ENCODE results near the gene STOM. TPM values are rescaled to one million over a fixed set of nuclear protein-coding genes. Genes with fewer than 3 reads are reported as not detected.

The STOM gene, protein sequence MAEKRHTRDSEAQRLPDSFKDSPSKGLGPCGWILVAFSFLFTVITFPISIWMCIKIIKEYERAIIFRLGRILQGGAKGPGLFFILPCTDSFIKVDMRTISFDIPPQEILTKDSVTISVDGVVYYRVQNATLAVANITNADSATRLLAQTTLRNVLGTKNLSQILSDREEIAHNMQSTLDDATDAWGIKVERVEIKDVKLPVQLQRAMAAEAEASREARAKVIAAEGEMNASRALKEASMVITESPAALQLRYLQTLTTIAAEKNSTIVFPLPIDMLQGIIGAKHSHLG
- total RNA-seq (100 to 1,000 TPM; 303 to 609 (median 321) TPM), polyA plus RNA-seq (100 to 1,000 TPM in 1 of 3 donors, 10 to 100 TPM in 2; 22.8 to 140 (median 44.6) TPM)

DNA sequence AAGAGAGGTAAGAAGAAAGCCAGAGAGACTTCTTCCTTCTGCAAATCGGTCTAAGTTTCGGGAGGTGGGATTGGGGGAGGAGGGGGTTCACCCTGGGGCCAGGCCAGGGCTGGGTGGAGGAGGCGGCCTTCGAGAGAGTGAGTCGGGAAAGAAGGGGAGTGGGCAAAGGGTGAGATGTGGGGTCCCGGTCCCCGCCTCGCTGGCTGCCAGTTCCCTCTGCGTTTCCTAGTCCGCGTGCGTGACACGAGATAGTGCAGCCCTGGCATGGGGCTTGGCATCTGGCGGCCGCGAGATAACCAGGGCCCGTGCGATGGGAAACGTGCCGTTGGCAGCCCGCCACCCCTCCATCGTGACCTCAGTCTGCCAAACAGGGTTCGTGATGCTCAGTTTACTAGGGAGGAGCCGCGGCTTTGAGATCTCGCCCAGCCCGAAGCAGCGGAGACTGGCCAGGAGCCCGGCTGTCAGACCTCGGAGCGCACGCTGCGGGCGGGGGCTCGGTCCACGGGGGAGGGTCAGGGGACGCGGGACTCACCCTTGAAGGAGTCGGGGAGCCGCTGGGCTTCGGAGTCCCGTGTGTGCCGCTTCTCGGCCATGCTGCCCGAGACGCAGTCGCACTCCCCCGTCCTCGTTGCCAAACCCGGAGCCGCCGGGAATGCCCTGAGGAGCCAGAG, at the start of gene STOM:
Gene STOM, minus strand, starts transcription at position 656 of the 671 bp plus-strand sequence. Its CDS starts 63 bp downstream, at position 593.
- Histone ChIP-seq H3K4me3 (peak within 1 kb of the TSS; percentile 59 to 82 (median 78)), H3K4me1 (peaks cover 0 to 77% (median 69%) of the 10 kb centered on the region in 4 donors), H3K27ac (peak within 1 kb of the TSS; percentile 91 to 99 (median 96)), H3K9me3 (no peaks in the 10 kb centered on the region), H3K36me3 (peaks cover 0 to 16% (median 0%) of the 10 kb centered on the region in 4 donors), H3K27me3 (no peaks in the 10 kb centered on the region)
- DNase-seq = peak; percentile 97
- WGBS, 2 donors = 2 to 8% methylated on average over 52 of the region's 52 CpGs
- intact Hi-C loops (cut with DNase I) = loop anchor here (1.0 to 5.0 kb wide), 2 partner anchors 43 to 102 kb away; partner anchors contain the start of gene GSN
- peak in 3 of 4 donors; percentile 26 to 88 (median 45) for TF ChIP-seq EP300 (IDR thresholded peaks at IDR 0.05)
- TF ChIP-seq POLR2AphosphoS5 (IDR thresholded peaks at IDR 0.05) = peak; percentile 99 to 100 (median 100)
- TF ChIP-seq POLR2A (IDR thresholded peaks at IDR 0.05) = peak; percentile 98 to 99
- TF ChIP-seq, protein P1, sequence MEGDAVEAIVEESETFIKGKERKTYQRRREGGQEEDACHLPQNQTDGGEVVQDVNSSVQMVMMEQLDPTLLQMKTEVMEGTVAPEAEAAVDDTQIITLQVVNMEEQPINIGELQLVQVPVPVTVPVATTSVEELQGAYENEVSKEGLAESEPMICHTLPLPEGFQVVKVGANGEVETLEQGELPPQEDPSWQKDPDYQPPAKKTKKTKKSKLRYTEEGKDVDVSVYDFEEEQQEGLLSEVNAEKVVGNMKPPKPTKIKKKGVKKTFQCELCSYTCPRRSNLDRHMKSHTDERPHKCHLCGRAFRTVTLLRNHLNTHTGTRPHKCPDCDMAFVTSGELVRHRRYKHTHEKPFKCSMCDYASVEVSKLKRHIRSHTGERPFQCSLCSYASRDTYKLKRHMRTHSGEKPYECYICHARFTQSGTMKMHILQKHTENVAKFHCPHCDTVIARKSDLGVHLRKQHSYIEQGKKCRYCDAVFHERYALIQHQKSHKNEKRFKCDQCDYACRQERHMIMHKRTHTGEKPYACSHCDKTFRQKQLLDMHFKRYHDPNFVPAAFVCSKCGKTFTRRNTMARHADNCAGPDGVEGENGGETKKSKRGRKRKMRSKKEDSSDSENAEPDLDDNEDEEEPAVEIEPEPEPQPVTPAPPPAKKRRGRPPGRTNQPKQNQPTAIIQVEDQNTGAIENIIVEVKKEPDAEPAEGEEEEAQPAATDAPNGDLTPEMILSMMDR (IDR thresholded peaks at IDR 0.05) = no peak

DNA sequence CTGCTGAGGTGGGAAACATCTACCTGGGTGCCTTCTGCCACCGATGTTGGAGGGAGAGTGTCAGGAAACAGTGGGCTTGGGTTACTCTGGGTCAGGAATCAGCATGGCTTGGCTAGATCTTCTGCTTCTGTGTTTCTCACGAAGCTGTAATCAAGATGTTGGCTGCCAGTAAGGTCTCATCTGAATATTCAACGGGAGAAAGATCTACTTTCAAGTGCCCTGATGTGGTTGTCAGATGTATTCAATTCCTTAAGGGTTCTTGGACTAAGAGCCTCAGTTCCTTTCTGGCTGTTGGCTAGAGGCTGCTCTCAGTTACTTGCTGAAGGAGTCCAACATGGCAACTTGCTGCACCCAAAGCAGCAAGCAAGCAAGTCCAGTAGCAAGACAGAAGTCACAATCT, 41.9 kb upstream of the STOM start:
- no peak overlapping the region for H3K27ac ChIP-seq
- DNase-seq = no peak
- no peaks in the 10 kb centered on the region for H3K4me1 ChIP-seq
- intact Hi-C loops (cut with DNase I) = no loop called here
- 85 to 89% methylated on average over 3 of the region's 3 CpGs for WGBS, 2 donors
- no peaks in the 10 kb centered on the region for H3K9me3 ChIP-seq
- no peak overlapping the region for H3K4me3 ChIP-seq
- H3K27me3 ChIP-seq = no peaks in the 10 kb centered on the region
- no peaks in the 10 kb centered on the region for H3K36me3 ChIP-seq
- TF ChIP-seq POLR2AphosphoS5 (IDR thresholded peaks at IDR 0.05) (no peak), POLR2A (IDR thresholded peaks at IDR 0.05) (no peak), EP300 (IDR thresholded peaks at IDR 0.05) (no peak)
- TF ChIP-seq, protein P1 (IDR thresholded peaks at IDR 0.05) = no peak

DNA sequence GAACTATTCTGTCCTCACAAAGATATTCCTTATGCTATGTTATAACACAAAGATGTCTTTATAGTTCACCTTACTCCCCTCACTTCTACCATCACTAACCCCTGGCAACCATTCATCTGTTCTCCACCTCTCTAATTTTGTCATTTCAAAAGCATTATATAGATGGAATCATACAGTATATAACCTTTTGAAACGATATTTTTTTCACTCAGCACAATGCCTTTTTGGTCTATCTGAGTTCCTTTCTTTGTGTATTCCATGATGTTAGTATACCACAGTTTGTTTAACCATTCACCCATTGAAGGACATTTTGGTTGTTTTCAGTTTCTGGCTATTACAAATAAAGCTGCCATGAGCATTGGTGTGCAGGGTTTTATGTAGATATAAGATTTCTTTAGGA, 35.8 kb upstream of the STOM start:
- Histone ChIP-seq H3K4me3 (no peak overlapping the region), H3K4me1 (no peaks in the 10 kb centered on the region), H3K36me3 (no peaks in the 10 kb centered on the region), H3K9me3 (no peaks in the 10 kb centered on the region), H3K27ac (no peak overlapping the region), H3K27me3 (no peaks in the 10 kb centered on the region)
- TF ChIP-seq POLR2A (IDR thresholded peaks at IDR 0.05) (no peak), POLR2AphosphoS5 (IDR thresholded peaks at IDR 0.05) (no peak), EP300 (IDR thresholded peaks at IDR 0.05) (no peak)
- TF ChIP-seq, protein P1 (IDR thresholded peaks at IDR 0.05) = no peak
- DNase-seq = no peak
- intact Hi-C loops (cut with DNase I) = no loop called here
- 49 to 80% methylated on average over 1 of the region's 1 CpG for WGBS, 2 donors

DNA sequence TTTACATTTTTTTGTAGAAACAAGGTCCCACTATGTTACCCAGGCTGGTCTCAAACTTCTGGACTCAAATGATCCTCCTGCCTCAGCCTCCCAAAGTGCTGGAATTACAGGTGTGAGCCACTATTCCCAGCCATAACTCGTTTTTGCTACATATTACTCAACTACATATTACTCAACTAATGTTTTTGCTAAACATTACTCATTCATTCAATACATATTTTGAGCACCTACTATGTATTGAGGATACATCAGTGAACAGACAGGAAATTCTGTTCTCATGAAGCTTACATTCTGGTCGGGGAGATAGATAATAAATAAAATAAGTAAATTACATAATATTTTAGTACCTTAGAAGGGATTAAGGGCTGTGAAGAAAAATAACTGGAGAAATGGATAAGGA, 34.9 kb upstream of the STOM start:
- H3K4me1 ChIP-seq = no peaks in the 10 kb centered on the region
- no peaks in the 10 kb centered on the region for H3K36me3 ChIP-seq
- no peak overlapping the region for H3K4me3 ChIP-seq
- no peak for TF ChIP-seq POLR2A (IDR thresholded peaks at IDR 0.05)
- TF ChIP-seq, protein P1 (IDR thresholded peaks at IDR 0.05) = no peak
- no peak for TF ChIP-seq EP300 (IDR thresholded peaks at IDR 0.05)
- TF ChIP-seq POLR2AphosphoS5 (IDR thresholded peaks at IDR 0.05) = no peak
- DNase-seq = no peak
- 63 to 81% methylated on average over 2 of the region's 2 CpGs for WGBS, 2 donors
- intact Hi-C loops (cut with DNase I) = loop anchor here (5.0 kb wide), 1 partner anchor 423 kb away; no protein-coding TSS in a partner anchor
- no peaks in the 10 kb centered on the region for H3K27me3 ChIP-seq
- no peaks in the 10 kb centered on the region for H3K9me3 ChIP-seq
- H3K27ac ChIP-seq = no peak overlapping the region
